Adrenal gland (tissue), 12 donors: ENCODE measurements around the gene MFSD11. TPM values are rescaled to one million over a fixed set of nuclear protein-coding genes. Genes with fewer than 3 reads are reported as not detected.
A peak's percentile ranks its signal among the peaks of the same experiment; 100 is the strongest.

Experiments
- DNase-seq, 7 donors: peaks; one replicate each; pipeline ENCODE4 v3.0.0-alpha.2; 2019 to 2020
- H3K27ac ChIP-seq, 5 donors: fragments of 200-600 bp; sonication (generic) in 4 of 5; 1 replicate in 3 of 5; 2 replicates in 2 of 5; pipeline versions ENCODE4 v1.5.1 to v1.8.0; 2016 to 2020; ENCODE audit warnings: mild to moderate bottlenecking in 1 of 5
- H3K27me3 ChIP-seq: fragments of 200-600 bp; 2 replicates; pipeline ENCODE4 v1.8.0; 2021
- H3K36me3 ChIP-seq, 2 donors: fragments of 200-600 bp; replicated peaks in 1 of 2; 1 replicate in 1 of 2; 2 replicates in 1 of 2; pipeline versions ENCODE4 v1.5.1 to v1.8.0; 2018 to 2022
- H3K4me1 ChIP-seq, 2 donors: fragments of 200-600 bp; replicated peaks in 1 of 2; 1 replicate in 1 of 2; 2 replicates in 1 of 2; pipeline versions ENCODE4 v1.5.1 to v1.8.0; 2018 to 2021
- H3K4me3 ChIP-seq, 4 donors: fragments of 200-600 bp; sonication (generic) in 3 of 4; one replicate each; pipeline ENCODE4 v1.5.1; 2016 to 2018
- H3K9me3 ChIP-seq, 3 donors: fragments of 200-600 bp; sonication (generic) in 1 of 3; replicated peaks in 1 of 3; 1 replicate in 2 of 3; 2 replicates in 1 of 3; pipeline versions ENCODE4 v1.5.1 to v1.8.0; 2016 to 2021
- CTCF ChIP-seq, 6 experiments: fragments of 450-650 bp in 4 of 6; fragments of 200-600 bp in 2 of 6; sonication (generic) in 1 of 6; IDR thresholded peaks; 1 replicate in 5 of 6; 2 replicates in 1 of 6; pipeline versions ENCODE4 v1.5.1 to v1.8.0; 2016 to 2021; ENCODE audit warnings: antibody characterized with exemption in 6 of 6, mild to moderate bottlenecking in 2 of 6, moderate library complexity in 1 of 6
- POLR2A ChIP-seq, 2 donors: fragments of 450-650 bp; IDR thresholded peaks; one replicate each; pipeline ENCODE4 v1.6.1; 2017; ENCODE audit warnings: antibody characterized with exemption in 2 of 2, mild to moderate bottlenecking in 2 of 2, moderate library complexity in 1 of 2
- whole genome bisulfite sequencing, 4 donors: extraction: QIAGEN DNeasy Blood & Tissue Kit in 2 of 4; methylation state at CpG; one replicate each; pipeline versions ENCODE4 v1.1.5 to v1.1.7; 2013 to 2017; 5-methylcytosine and 5-hydroxymethylcytosine counted together
- intact Hi-C, 2 donors: fragments of 100-400 bp; cut with DNase I; formaldehyde crosslinking; loops; one replicate each; pipeline versions ENCODE4 v1.14.1 to v1.15.0; 2022 to 2023
- polyA plus RNA-seq, 3 donors: library from polyadenylated mRNA; stranded (reverse); fragments of 200-250 nt in 2 of 3; fragments of 350-450 nt in 1 of 3; fragmentation: Illumina TruSeq in 1 of 3; extraction: RNeasy Lipid Tissue Mini Kit (QIAGEN cat#74804) in 1 of 3; gene quantifications; one replicate each; pipeline ENCODE4 v1.2.3, GENCODE V29; 2013 to 2014
- total RNA-seq, 9 donors: library from RNA; depleted of rRNA in 4 of 9; stranded (reverse); fragments of >200 nt in 4 of 9; fragments of 120-200 nt in 1 of 9; fragmentation: NEBNext Ultra II Directional in 1 of 9; extraction: Animal tissue kit (Norgen Biotek cat#: 25700) in 1 of 9; gene quantifications; one replicate each; pipeline versions ENCODE4 v1.1.0 to v1.2.4, GENCODE V29; 2013 to 2023
- donor health status: healthy with polysubstance abuse.
- donor health status: Bipolar disorder and iron deficiency.
- donor health status: DM: yes; HTN: yes; CAD: no.
- donor health status: DM: no; HTN: no; CAD: no.
- donor health status: DM: no; HTN: no; CAD: no.
- donor health status: DM: yes; HTN: yes; CAD: no.

Gene MFSD11
- total and polyA plus RNA-seq, 12 donors = 9.4 to 50.0 (median 29.9) TPM

- intact Hi-C loops = no loop called here
- Histone ChIP-seq H3K4me1 (peaks cover 26 to 70% of the 10 kb centered on the region in 2 donors), H3K4me3 (no peak overlapping the region), H3K9me3 (no peaks in the 10 kb centered on the region), H3K27me3 (no peaks in the 10 kb centered on the region), H3K27ac (peak overlapping the region in 2 of 5 donors; percentile 41 to 46), H3K36me3 (peaks cover 0 to 5% of the 10 kb centered on the region in 2 donors)
- no peak for TF ChIP-seq CTCF (IDR thresholded peaks at IDR 0.05)
- no peak for TF ChIP-seq POLR2A (IDR thresholded peaks at IDR 0.05)
- WGBS, 4 donors = 87 to 92% (median 89%) methylated on average over 11 to 13 of the region's 13 CpGs
- no peak for DNase-seq
These were observed 47.2 kb upstream of the MFSD11 start for GRCh38 chr17:76690596-76691280.

GRCh38 chr17:76691379-76692191 lies 46.3 kb upstream of the MFSD11 start:
- no peak for DNase-seq
- Histone ChIP-seq H3K27me3 (no peaks in the 10 kb centered on the region), H3K27ac (peak overlapping the region in 2 of 5 donors; percentile 41 to 46), H3K36me3 (no peaks in the 10 kb centered on the region), H3K4me3 (no peak overlapping the region), H3K9me3 (no peaks in the 10 kb centered on the region), H3K4me1 (peaks cover 31 to 72% of the 10 kb centered on the region in 2 donors)
- TF ChIP-seq POLR2A (IDR thresholded peaks at IDR 0.05) (no peak), CTCF (IDR thresholded peaks at IDR 0.05) (no peak)
- WGBS, 4 donors = 72 to 86% (median 82%) methylated on average over 14 of the region's 14 CpGs
- intact Hi-C loops = no loop called here

GRCh38 chr17:76695059-76695831 lies 42.7 kb upstream of the MFSD11 start:
- no peak for TF ChIP-seq CTCF (IDR thresholded peaks at IDR 0.05)
- TF ChIP-seq POLR2A (IDR thresholded peaks at IDR 0.05) = peak in 1 of 2 donors; percentile 5
- peak overlapping the region in 3 of 5 donors; percentile 92 to 99 (median 95) for H3K27ac ChIP-seq
- H3K4me1 ChIP-seq = peaks cover 44 to 72% of the 10 kb centered on the region in 2 donors
- H3K9me3 ChIP-seq = no peaks in the 10 kb centered on the region
- H3K36me3 ChIP-seq = no peaks in the 10 kb centered on the region
- WGBS, 4 donors = 57 to 74% (median 70%) methylated on average over 14 to 16 of the region's 16 CpGs
- DNase-seq = no peak
- intact Hi-C loops = no loop called here
- H3K27me3 ChIP-seq = no peaks in the 10 kb centered on the region
- no peak overlapping the region for H3K4me3 ChIP-seq
